LNCAP (cell line): ENCODE data around the gene MIEF1.

Experiments
- CTCF ChIP-seq: fragments of 450-650 bp; IDR thresholded peaks from 2 replicates; pipeline ENCODE4 v1.5.1; 2017; ENCODE audit warnings: mild to moderate bottlenecking

MIEF1 gene

GRCh38 chr22:39496131-39496838 is 5.8 kb upstream of the MIEF1 start:
- peak; percentile 47; the same call in 1 of the 2 replicates for TF ChIP-seq CTCF

GRCh38 chr22:39497429-39497828 is 4.7 kb upstream of the MIEF1 start:
- TF ChIP-seq CTCF = no peak

- no peak for TF ChIP-seq CTCF
Observed at GRCh38 chr22:39498368-39498767, 3.7 kb upstream of the MIEF1 start.

- TF ChIP-seq CTCF = no peak
Observed at GRCh38 chr22:39498802-39499201, 3.3 kb upstream of the MIEF1 start.

- TF ChIP-seq CTCF = no peak
Observed at GRCh38 chr22:39500101-39500500, 2.0 kb upstream of the MIEF1 start.

GRCh38 chr22:39501644-39502108 is 414 bp upstream of the MIEF1 start:
- no peak for TF ChIP-seq CTCF

- TF ChIP-seq CTCF = no peak
Observed at GRCh38 chr22:39502789-39503409, 809 bp downstream of the MIEF1 start.
